DMS153 treated with DMSO at 0.1 percent for 48 hours (cell line): ENCODE results near the gene NAA20.

Source experiments
- DNase-seq: peaks from one replicate; lab custom pipeline; 2025; ENCODE audit not compliant: unreplicated experiment; lab: John Stamatoyannopoulos, UW

Gene NAA20

DNA sequence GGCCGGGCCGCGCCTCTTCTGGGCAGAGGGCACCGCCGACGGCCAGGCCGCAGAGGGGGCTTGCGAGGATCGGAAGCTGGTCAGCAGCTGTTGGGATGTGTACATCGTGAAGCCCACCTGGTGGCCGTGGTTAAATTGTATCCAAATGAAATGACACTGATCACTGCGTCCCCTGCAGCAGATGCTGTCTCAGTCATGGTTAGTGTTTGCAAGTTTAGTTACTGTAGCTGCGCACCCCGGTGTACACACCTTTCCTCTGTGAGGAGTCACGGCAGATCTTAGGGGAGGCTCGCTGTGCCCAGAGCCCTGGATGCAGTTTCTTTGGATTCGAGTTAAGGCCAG, 653 bp downstream of the NAA20 start:
- DNase-seq, result no peak

DNA sequence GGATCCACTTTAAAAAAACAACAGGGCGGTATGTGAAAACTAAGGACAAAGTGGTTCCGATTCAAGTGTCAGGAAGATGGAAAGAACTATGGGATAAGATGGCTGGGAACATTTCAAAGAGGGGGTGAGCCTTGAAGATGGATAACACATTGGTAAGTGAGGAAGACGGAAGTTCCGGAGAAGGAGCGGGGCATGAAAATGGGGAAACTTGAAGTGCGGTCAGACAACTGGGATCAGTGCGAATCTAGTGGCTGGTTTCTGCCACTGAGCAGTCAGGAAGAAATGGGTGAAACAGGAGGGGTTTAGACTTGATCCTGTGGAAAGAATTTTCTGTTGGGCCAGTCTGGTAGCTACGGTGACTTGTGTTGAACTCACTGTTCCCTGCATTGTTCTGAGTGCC, 1.2 kb downstream of the NAA20 start:
- DNase-seq, result no peak

DNA sequence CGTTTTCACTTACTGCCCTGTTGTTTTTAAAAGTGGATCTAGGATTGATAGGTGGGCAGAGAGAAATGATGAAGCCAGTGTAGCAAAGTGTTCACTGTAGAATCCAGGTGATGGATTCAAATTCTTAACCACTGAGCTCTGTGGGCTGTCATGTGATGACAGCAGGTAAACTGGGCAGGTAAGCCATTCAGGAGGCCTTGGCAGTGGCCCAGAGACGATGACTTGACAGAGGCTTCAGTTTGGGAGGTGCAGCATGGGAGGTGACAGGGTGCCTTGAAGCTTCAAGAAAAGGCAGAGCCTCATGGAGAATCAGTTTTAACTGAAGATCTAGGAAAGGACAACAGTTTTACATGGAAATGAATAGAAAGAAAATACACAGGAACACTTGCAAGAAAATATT, 2.0 kb downstream of the NAA20 start:
- DNase-seq, result no peak

DNA sequence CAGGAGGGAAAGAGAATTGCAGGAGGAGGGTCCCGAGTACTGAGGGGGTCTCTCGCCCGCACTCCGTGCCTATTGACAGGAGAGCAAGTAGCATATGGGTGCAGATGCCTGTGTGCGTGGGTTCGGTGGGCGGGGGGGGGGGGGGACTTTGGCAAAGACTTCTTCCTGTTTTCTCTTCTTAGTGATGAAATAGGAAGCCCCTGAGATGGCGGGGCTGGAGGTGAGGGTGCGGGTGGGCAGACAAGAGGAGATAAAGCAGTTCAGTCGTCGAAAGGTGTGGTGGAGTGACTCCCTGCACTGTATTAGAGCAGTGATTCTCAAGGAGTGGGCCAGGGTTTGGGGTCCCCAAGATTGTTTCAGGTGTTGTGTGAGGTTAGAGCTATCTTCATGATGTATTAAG, 3.7 kb downstream of the NAA20 start:
- no peak for DNase-seq

DNA sequence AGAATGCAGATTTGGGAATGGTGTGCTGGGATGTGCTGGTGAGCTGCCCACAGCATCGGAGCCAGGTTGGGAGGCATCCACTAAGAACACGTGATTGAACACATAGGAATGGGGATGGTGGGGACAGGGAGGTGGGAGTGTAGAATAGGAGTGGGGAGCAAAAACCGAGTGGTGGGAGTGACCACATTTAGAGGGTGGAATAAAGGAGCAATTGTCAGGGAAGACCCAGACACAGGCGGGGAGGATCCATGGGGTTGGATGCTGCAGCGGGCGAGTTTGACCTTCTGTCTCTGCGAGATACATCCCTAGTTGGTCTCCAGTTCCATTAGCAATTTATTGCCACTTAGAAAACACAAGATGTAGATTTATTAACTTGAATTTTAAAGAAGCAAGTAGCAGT, 4.7 kb downstream of the NAA20 start:
- DNase-seq, result no peak

DNA sequence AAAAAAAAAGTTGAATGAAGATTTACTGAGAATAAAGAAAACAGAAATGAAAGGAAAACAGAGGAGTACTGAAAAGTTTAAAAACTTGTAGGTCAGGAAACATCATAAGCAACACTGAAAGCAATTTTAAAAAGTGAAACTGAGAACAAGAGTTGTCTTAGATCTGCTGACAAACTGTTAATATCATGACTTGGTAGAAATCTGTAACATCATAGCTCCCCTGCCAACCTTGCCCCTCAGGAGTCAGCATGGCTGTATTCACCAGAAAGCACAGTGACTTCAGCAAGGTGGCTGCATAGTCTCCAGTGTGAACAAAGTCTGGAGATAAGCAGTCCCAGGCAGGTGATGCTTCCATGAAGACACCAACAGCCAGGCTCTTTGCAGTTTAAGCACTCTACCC, 5.3 kb downstream of the NAA20 start:
- no peak for DNase-seq

DNA sequence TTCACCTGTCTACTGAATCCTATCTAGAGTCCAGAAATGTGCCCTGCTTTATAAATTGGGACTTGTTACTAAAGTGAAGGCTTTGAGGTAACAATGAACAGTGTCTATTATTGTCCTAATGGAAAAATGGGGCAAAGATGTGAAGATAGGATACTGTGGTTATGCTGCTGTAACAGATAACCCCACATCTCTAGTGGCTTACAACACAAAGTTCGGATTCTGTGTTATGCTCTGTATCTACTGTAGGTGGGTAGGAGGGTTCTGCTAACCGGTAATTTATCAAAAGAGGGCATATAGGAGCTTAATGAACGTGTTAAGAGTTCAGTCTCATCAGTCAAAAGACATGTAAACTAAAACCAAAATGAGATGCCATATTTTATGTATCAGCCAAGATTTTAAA, 6.2 kb downstream of the NAA20 start:
- DNase-seq, result no peak

DNA sequence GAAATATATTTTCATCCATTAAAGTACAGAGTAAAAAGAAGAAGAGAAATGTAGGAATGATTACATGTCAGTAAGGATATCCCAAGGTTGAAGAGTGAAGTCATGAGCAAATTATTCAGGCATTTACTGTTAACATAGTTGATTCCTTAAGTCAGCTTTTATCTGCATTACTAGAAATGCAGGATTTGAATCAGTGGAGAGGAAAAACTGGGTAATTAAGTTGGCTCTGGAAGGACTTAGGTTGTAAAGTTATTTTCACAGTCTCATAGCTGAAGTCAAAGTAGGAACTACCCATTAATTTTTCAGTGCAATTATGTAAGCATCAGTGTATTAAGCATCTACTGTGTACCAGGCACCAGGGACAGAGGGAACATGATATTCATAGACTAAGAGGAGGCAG, 7.8 kb downstream of the NAA20 start:
- DNase-seq, result no peak

DNA sequence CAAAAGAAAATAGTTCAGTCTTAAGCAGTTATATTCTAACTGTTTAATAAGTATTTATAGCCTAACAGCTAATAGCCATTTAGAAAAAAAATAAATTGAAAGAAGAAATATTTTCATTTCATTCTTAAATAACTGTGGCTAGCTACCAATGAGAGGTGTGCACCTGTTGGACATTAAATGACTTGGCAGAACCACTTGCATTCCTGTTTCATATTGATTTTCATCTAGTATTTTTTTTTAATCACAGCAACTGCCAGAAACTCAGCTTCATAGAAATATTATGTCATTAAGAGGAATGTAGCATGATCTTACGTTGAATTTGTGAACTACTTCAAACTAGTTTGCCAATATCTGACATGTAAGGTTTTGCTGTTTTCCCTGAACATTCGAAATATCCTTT, 10.1 kb downstream of the NAA20 start:
- DNase-seq, result no peak

DNA sequence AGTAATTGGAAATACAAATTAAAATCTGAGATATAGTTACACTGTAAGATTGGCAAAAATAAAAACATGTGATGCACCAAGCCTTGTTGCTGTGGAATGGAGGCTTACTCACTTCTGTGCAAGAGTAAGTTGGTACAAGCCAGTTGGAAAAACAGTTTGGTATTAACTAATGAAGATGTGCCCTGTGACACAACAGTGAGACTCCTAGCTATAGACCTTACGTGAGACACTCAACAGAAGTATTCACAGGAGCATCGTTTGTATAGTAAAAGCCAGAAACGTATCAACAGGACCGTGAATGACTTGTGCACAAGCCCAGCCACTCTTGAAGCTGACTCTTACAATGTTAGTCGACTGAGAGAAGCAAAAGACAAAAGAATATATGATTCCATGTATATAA, 14.6 kb downstream of the NAA20 start:
- DNase-seq, result no peak

DNA sequence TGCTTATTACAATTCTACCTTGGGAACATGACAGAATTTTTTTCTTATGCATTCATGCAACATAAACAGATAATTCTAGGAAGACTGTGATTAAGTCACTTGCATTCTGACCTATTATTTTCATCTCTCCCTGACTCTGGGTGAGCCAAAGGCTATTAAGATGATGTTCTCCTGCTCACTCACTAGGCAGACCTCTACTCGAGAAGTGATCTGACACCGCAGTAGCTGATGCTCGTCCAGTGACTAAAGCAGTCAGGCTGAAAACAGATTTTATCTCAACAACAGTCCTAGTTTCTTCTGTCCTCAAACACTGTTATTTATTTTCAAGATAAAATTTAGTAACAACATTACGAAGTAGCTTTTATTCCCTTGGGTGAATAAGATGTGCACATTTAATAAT, 17.3 kb downstream of the NAA20 start:
- DNase-seq, result no peak

DNA sequence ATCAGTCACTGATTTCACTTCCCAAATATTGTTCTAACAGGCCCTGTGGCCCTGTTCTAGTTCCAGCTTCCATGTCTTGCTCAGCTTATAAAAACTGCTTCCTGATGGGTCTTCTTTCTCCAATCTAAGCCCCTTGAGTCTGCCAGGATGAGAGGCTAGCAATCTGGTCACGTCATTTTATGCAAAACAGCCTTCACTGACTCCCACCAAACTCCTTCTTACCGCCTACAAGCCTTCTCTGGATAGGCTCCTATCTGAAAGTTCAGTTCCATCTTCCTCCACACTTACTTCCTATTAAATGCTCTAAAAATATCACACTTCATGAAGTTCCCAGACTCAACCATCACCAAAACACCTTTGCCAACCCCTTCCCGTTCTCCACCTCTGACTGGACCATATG, 19.6 kb downstream of the NAA20 start:
- DNase-seq, result no peak

DNA sequence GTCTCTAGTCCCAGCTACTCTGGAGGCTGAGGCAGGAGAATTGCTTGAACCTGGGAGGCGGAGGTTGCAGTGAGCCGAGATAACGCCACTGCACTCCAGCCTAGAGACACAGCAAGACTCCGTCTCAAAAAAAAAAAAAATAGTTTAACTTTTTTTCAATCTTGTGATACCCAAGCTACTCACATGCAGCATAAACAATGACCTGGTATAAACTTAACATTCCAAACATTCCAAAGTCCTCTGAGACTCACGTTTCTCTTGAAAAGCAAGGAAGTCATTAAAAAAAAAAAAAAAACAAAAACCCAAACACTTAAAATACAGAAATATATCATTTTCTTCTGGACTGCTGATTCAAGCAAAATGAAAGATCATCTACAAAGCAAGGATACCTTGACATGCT, 20.8 kb downstream of the NAA20 start:
- no peak for DNase-seq

DNA sequence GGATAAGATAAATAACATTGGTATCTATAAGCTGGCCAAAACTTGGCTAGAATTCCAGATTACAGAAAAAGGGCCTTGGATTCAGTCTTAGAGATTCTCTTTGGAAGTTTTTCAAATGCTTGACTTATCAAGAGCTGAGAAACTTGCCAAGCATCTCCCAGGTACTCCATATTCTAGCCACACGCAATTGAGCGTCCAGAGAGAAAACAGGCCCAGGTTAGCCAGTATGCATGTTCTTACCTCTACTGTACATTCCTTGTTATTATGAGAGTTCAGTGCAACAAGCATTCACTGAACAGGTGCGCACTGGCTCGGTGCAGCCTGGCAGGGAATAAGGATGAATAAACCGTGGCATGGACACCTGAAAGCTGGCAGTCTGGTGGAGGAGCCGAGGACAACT, 21.4 kb downstream of the NAA20 start:
- DNase-seq, result no peak

DNA sequence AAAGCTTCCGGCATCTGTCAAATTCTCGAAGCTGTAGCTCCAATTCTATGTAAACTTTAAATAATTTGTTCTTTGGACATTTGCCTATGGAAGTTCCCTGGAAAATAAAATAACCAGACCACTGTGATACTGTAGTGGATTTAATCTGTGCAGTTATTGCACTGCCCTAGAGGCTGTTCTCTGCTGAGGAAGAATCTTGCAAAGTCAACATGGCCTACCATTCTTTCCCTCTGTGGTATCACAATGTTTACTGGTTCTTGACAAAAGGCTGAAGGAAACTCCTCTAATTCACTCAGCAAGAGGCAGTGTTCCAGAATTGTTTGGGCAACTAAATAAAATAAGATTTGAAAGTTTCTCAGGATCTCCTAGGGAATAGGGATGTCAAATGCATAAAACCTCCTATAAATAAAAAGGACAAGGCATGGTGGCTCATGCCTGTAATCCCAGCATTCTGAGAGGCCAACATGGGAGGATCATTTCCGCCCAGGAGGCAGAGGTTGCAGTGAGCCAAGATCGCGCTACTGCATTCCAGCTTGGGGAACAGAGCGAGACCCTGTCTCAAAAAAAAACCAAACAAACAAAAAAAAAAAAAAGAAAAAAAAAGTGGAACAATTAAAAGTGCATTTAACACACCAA, 22.7 kb downstream of the NAA20 start:
- no peak for DNase-seq

DNA sequence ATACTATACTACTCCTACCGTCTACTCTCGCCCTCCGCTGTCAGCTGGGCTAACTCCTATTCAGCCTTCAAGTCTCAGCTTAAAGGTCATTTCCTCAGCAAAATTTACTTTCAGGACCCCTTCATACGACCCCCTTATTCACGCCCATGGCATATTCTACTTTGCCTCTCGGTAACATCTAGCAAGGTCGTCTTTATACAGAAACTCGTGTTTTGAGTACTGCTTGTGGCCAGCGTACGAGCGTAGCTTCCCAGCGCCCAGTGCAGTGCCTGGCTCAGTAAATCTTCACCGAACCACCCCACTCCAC, 34.6 kb downstream of the NAA20 start:
- DNase-seq, result no peak

DNA sequence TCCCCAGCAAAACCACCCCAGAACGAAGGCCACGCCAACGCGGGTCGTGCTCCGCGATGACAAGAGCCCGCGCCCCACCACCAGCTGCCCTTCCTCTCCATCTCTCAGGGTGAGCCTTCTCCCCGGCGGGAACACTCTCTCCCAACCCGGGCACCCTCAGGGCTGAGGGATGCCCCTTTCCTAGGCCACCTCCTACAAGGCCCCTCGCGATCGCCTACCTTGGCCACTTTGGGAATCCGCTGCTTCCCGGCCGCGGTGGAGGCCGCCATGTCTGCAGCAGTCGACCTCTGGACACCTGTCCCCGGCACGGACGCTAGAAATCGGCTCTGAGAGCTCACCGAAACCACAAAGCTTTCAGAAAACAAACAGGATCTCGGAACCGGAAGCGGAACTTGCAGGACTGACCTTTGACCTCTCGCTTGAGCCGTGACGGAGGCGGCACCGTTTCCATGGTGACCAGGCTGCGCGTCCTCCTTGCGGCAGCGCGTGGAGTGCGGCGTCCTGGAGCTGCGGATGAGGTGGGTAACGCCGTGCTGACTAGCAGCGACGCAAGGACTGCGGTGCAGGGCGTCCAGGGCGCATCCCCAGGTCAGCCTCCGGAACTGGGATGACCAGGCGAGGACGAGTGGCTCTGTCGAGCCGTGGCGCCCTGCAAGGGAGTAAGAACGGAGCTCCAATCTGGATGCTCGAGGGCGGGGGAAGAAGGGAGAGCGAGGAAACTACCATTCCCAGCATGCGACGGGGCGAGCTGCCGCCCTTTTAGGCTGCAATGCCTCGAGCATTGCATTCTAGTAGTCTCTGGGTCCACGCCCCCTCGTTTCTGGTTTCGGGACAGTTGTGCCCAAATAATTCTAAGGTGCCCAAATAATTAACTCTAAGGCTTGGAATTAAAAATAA, 35.2 kb downstream of the NAA20 start, which contains the start of the genes CFAP61 and CRNKL1:
Gene CFAP61, plus strand, starts transcription at position 459 of the 897 bp plus-strand sequence. CDS start 4,122 bp downstream, outside the sequence.
Gene CRNKL1, minus strand, starts transcription at position 393 of the 897 bp plus-strand sequence. Its CDS starts 124 bp downstream, at position 269.
- peak; percentile 94 for DNase-seq

DNA sequence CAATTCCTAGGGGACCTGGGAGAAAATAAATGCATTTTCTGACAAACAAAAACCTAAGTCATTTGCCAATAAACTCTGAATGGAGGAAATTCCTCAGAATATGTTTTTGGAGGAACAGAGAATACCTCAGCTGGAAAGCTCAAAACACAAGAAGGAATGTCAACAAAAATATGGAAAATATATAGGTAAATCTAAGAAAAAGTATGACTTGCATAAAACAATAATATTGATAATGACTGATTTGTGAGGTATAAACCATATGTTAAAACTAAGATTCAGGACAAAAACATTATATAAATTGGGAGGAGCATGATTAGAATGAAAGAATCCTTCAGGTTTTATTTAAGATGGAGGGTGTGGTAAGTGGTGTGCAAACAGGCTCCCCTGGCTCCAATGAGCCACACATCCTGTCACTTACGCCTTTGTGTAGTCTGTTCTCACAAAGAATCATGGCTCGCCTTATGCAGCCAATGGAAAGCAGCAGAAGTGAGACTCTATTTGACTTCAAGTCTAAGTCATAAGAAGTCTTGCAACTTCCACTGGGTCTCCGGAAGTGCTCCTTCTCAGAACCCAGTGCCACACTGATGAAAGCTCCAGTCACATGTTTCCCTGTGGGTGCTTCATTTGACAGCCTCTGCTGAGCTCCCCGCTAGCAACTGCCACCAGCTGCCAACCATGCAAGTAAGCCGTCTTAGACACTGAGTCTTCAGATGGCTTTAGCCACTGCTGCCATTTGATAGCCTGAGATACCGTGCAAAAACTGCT, 43.3 kb downstream of the NAA20 start:
- no peak for DNase-seq

DNA sequence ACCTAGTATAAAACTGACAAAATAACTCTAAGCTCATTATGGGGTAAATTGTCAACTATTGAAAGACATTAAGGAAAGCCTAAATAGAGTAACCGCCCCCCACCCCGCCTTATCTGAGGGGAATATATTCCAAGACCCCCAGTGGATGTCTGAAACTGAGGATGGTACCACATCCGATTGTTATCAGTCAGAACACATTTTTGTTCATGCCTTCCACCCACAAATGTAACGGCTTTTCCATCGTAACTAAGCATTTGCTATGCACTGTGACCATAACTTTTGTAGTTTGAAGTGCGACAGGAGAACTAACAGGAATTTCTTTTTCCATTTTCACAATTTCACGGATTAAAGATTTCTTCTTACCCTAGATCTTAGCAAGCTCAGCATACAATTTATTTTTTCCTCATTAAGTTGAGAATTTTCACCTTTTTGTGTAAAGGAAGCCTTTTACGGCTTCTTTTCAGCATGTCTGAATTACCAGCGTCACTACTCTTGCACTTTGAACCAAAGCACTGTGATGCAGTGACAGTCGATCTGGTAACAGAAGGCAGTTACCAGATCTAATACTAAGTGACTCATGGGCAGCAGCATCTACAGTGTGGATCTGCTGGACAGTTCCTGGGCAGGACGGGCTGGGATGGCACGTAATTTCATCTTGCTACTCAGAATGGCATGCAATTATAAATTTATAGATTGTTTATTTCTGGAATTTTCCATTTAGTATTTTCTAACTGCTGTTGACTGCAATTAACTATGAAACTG, 47.0 kb downstream of the NAA20 start:
- no peak for DNase-seq

DNA sequence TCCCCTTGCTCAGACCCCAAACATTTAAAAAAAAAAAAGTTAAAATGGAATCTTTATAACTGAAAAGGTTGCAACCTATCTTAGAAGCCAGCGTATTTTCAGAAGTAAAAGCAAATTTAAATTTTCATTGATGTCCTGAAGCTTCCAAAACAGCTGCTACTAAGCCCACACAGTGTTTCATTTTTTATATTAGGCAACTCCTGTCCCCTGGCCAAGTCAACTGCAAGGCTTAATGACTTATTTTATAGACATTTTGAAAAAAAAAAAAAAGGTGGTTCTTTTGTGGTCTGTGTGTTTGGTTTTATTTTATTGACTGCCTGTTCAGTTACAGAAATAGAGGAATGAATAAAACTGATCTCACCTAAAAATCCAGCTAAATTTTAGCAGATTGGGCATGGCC, 48.2 kb downstream of the NAA20 start:
- no peak for DNase-seq
